ENCODE results near the gene SPRR1B.
"Not testable (repeated sequence)": the region's sequence is repeated elsewhere in the genome, so short reads cannot be mapped to it uniquely, and the experiment has no call there.

Gene SPRR1B

DNA sequence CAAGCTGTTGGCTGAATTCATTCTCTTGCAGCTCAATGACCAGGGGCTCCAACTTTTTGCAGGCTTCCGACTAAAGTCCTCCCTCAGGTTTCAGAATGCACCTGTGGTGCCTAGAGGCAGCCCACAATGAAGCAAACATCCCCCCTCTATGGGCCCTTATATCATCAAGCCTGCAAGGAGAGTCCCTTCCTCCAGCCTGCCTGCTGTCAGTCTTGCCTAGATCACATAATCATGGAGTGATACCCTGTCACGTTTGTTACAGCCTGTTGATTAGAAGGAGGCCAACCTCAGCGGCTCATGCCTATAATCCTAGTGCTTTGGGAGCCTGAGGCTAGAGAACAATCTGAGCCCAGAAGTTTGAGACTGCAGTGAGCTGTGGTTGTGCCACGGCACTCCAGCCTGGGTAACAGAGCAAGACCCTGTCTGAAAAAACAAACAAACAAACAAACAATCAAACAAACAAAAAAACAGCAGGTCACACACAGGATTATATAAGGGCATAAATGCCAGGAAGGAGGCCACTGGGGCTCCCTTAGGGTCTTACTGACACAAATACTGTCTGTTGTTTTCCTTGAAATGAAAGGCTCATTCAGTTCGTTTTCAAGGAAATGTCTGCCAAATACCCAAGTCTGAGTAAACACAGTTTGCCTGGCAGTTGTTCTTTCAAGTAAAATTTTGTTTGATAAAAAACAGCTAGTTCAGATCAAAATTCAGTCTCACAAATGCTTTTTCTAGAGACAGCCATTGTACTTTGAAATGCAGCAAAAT is 34.2 kb upstream of the SPRR1B start:
- peak overlapping the region; percentile 13; the same call in 1 of the 2 replicates for H3K27ac ChIP-seq
- no peak for TF ChIP-seq ZFX (IDR thresholded peaks at IDR 0.05)
- TF ChIP-seq, protein P1, sequence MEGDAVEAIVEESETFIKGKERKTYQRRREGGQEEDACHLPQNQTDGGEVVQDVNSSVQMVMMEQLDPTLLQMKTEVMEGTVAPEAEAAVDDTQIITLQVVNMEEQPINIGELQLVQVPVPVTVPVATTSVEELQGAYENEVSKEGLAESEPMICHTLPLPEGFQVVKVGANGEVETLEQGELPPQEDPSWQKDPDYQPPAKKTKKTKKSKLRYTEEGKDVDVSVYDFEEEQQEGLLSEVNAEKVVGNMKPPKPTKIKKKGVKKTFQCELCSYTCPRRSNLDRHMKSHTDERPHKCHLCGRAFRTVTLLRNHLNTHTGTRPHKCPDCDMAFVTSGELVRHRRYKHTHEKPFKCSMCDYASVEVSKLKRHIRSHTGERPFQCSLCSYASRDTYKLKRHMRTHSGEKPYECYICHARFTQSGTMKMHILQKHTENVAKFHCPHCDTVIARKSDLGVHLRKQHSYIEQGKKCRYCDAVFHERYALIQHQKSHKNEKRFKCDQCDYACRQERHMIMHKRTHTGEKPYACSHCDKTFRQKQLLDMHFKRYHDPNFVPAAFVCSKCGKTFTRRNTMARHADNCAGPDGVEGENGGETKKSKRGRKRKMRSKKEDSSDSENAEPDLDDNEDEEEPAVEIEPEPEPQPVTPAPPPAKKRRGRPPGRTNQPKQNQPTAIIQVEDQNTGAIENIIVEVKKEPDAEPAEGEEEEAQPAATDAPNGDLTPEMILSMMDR (conservative IDR thresholded peaks at IDR 0.05) = no peak

DNA sequence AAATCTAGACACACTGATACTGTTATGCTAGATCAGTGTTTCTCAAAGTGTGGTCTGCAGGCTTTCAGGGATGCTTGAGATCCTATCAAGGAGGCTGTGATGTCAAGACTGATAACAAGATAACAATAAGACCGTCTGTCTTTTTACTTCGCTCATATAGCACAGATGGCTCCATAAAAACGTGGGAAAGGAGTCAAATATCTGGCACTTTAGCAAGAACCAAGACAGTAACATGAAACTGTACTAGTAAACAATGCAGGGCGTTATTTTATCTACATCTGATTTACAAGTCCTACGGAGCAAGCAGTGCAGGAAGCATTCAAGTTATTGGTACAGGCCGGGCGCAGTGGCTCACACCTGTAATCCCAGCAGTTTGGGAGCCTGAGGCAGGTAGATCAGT is 33.1 kb upstream of the SPRR1B start:
- no peak for TF ChIP-seq ZFX (IDR thresholded peaks at IDR 0.05)
- TF ChIP-seq, protein P1 (conservative IDR thresholded peaks at IDR 0.05) = no peak
- H3K27ac ChIP-seq = peak overlapping the region; percentile 24

DNA sequence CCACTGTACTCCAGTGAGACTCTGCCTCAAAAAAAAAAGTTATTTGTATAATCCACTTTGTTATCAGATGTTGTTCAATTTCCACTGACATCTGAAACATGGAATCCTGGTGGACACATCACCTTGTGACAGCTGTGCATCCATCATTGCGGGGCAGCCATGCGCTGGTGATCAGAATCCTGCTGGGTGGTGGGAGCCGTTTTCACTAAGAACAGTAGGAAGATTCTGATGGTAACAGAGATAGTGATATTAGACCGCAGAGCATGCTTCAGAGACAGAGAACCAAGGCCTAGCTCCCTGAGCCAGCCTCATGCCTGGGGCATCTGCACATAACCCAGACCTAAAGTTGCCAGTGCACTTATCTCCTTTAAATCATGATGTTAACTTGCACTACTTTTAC is 32.5 kb upstream of the SPRR1B start:
- H3K27ac ChIP-seq = peak overlapping the region; percentile 24
- no peak for TF ChIP-seq ZFX (IDR thresholded peaks at IDR 0.05)
- TF ChIP-seq, protein P1 (conservative IDR thresholded peaks at IDR 0.05) = no peak

DNA sequence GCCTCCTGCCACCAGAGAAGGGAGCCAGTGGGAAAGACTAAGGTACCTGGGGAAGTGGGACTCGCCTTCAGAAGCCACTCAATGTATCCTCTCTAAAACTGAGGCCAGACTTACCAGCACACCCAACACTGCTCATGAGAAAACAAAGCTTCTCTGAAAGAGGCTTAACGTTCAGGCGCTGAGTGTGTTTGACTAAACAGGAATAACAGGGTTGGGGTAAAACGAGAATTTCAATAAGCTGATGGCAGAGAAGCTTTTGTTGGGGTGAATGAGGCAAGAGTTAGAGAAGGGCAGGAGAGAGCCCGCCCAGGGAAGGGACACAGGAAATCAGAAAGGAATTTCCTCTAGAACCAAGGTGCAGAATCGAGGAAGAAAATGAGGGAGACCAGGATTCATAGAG is 31.2 kb upstream of the SPRR1B start:
- H3K27ac ChIP-seq = no peak overlapping the region
- TF ChIP-seq, protein P1 (conservative IDR thresholded peaks at IDR 0.05) = no peak
- no peak for TF ChIP-seq ZFX (IDR thresholded peaks at IDR 0.05)

DNA sequence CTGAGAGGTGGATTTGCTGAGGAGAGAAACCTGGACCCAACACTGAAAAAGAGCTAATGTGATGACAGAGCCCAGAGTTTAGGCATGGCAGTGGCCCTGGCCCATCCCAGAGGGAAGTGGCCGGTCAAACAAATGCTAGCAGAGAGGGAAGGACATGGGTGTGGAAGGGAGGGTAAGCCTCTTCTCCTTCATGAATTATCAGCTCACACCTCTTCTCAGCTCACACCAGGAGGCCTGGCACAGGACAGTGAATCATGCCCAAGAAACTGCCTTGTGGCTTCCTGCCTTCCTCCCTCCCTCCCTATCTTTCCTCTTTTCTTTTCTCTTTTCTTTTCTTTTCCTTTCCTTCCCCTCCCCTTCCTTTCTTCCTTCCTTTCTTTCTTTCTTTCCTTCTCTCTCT is 30.7 kb upstream of the SPRR1B start:
- H3K27ac ChIP-seq = no peak overlapping the region
- TF ChIP-seq, protein P1 (conservative IDR thresholded peaks at IDR 0.05) = no peak
- TF ChIP-seq ZFX (IDR thresholded peaks at IDR 0.05) = no peak

DNA sequence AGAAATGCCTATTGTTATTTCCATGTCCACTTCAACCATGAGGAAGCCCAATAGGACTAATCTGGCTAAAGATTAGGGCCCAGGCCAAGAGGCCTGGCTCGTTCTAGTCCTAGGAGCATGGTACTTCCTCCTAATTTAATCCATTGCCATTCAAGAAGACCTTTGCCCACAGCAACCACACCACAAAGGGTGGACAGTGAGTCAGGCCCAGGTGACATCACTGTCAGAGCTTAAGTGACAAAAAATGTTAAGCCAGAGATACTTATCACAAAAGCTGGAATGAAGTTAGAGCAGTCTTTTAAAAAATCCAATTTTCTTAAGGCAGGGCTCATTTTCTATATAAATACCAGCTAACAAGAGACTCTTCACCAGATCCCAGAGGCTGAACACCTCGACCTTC is 29.6 kb upstream of the SPRR1B start, which contains the start of gene SPRR3:
TSS of gene SPRR3 (plus strand) at position 368 of the 400 bp plus-strand sequence. CDS start 1,272 bp downstream, outside the sequence.
- no peak within 1 kb of the TSS for H3K27ac ChIP-seq
- TF ChIP-seq, protein P1 (conservative IDR thresholded peaks at IDR 0.05) = no peak

DNA sequence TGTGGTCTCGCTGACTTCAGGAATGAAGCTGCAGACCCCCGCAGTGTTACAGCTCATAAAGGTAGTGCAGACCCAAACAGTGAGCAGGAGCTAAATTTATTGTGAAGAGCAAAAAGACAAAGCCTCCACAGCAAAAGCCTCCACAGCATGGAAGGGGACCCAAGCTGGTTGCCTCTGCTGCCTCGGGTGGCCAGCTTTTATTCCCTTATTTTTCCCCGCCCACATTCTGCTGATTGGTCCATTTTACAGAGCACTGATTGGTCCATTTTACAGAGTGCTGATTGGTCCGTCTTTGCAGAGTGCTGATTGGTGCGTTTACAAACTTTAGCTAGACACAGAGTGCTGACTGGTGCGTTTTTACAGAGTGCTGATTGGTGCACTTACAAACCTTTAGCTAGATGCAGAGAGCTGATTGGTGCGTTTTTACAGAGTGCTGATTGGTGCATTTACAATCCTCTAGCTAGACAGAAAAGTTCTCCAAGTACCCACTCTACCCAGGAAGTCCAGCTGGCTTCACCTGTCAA is 19.7 kb upstream of the SPRR1B start:
- not testable (repeated sequence) for H3K27ac ChIP-seq

DNA sequence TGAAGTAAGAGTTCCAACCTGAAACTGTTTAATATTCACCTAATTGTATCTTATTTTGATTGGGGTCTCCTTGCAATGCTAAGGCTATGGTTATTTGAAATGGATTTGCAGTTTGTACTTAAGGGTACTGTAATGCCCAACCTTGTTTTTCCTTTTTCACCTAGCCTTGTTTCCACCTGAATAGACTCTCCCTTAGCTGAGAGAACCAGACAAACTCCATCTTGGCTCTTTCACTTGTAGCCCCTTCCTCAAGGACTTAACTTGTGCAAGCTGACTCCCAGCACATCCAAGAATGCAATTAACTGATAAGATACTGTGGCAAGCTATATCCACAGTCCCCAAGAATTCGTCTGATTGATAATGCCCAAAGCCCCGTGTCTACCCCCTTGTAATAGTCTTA is 9.2 kb upstream of the SPRR1B start:
- H3K27ac ChIP-seq = not testable (repeated sequence)

DNA sequence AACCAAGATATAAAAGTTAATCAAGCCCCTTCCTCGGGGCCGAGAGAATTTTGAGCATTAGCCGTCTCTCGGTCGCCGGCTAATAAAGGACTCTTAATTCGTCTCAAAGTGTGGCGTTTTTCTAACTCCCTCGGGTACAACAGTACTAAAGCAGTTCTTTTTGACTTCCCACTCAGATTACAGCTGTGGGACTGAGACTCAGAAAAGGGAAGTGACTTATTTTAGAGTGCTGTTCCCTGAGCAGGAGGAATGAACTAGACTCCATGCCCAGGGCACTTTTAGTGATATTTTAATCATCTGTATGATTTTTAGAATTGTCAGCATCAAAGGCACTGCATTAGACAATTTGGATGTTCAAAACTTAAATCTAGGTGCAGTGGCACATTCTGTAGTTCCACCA is 8.7 kb upstream of the SPRR1B start:
- not testable (repeated sequence) for H3K27ac ChIP-seq

Data from C4-2B (cell line).